IPS-15b (cell line): ENCODE measurements around the gene BTF3.
"Not testable (repeated sequence)": the region's sequence is repeated elsewhere in the genome, so short reads cannot be mapped to it uniquely, and the experiment has no call there.

Experiments used
- H3K27me3 ChIP-seq: one replicate; pipeline ENCODE4 v1.6.1; 2013; ENCODE audit warnings: low read length; ENCODE audit not compliant: control insufficient read depth, insufficient read depth
- H3K36me3 ChIP-seq: one replicate; pipeline ENCODE4 v1.6.1; 2013; ENCODE audit warnings: low read length; ENCODE audit not compliant: control insufficient read depth, insufficient read depth
- H3K4me1 ChIP-seq: one replicate; pipeline ENCODE4 v1.6.1; 2013; ENCODE audit warnings: mild to moderate bottlenecking, low read length; ENCODE audit not compliant: control insufficient read depth, insufficient read depth
- H3K4me3 ChIP-seq: one replicate; pipeline ENCODE4 v1.5.1; 2013; ENCODE audit warnings: low read depth, low read length
- H3K9ac ChIP-seq: one replicate; pipeline ENCODE4 v1.6.1; 2013; ENCODE audit warnings: low read depth, mild to moderate bottlenecking, low read length
- H3K9me3 ChIP-seq: one replicate; pipeline ENCODE4 v1.6.1; 2013; ENCODE audit warnings: mild to moderate bottlenecking, low read length; ENCODE audit not compliant: control insufficient read depth, insufficient read depth

Gene BTF3

GRCh38 chr5:73506459-73506955 is 8.3 kb downstream of the BTF3 start:
- Histone ChIP-seq H3K4me3 (no peak overlapping the region), H3K27me3 (no peaks in the 10 kb centered on the region), H3K9me3 (no peaks in the 10 kb centered on the region), H3K9ac (no peak overlapping the region), H3K4me1 (no peaks in the 10 kb centered on the region), H3K36me3 (peaks cover 12% of the 10 kb centered on the region)

GRCh38 chr5:73507062-73507461 is 8.8 kb downstream of the BTF3 start:
- no peak overlapping the region for H3K9ac ChIP-seq
- H3K9me3 ChIP-seq: no peaks in the 10 kb centered on the region
- H3K4me1 ChIP-seq: no peaks in the 10 kb centered on the region
- peaks cover 11% of the 10 kb centered on the region for H3K36me3 ChIP-seq
- no peak overlapping the region for H3K4me3 ChIP-seq
- H3K27me3 ChIP-seq: no peaks in the 10 kb centered on the region

GRCh38 chr5:73508521-73508920 is 10.3 kb downstream of the BTF3 start:
- not testable (repeated sequence) for H3K4me3 ChIP-seq, H3K4me1 ChIP-seq, H3K9me3 ChIP-seq, H3K36me3 ChIP-seq, H3K9ac ChIP-seq, H3K27me3 ChIP-seq

GRCh38 chr5:73513996-73514395 is 15.8 kb downstream of the BTF3 start:
- Histone ChIP-seq H3K9ac (no peak overlapping the region), H3K27me3 (peaks cover 4% of the 10 kb centered on the region), H3K4me3 (no peak overlapping the region), H3K9me3 (no peaks in the 10 kb centered on the region), H3K4me1 (no peaks in the 10 kb centered on the region), H3K36me3 (peaks cover 3% of the 10 kb centered on the region)

- Histone ChIP-seq H3K27me3 (peaks cover 4% of the 10 kb centered on the region), H3K4me3 (no peak overlapping the region), H3K36me3 (peaks cover 3% of the 10 kb centered on the region), H3K9ac (no peak overlapping the region), H3K9me3 (no peaks in the 10 kb centered on the region), H3K4me1 (no peaks in the 10 kb centered on the region)
Observed at GRCh38 chr5:73514418-73514817, 16.2 kb downstream of the BTF3 start.

- Histone ChIP-seq H3K4me1 (no peaks in the 10 kb centered on the region), H3K27me3 (peaks cover 4% of the 10 kb centered on the region), H3K4me3 (no peak overlapping the region), H3K9ac (no peak overlapping the region), H3K36me3 (peaks cover 3% of the 10 kb centered on the region), H3K9me3 (no peaks in the 10 kb centered on the region)
Observed at GRCh38 chr5:73515232-73515631, 17.0 kb downstream of the BTF3 start.

GRCh38 chr5:73519531-73520283 is 21.5 kb downstream of the BTF3 start:
- Histone ChIP-seq H3K36me3 (no peaks in the 10 kb centered on the region), H3K4me3 (no peak overlapping the region), H3K4me1 (no peaks in the 10 kb centered on the region), H3K27me3 (no peaks in the 10 kb centered on the region), H3K9ac (no peak overlapping the region), H3K9me3 (no peaks in the 10 kb centered on the region)

- Histone ChIP-seq H3K9ac (no peak overlapping the region), H3K27me3 (no peaks in the 10 kb centered on the region), H3K4me1 (no peaks in the 10 kb centered on the region), H3K36me3 (no peaks in the 10 kb centered on the region), H3K9me3 (no peaks in the 10 kb centered on the region), H3K4me3 (no peak overlapping the region)
Observed at GRCh38 chr5:73522989-73523388, 24.7 kb downstream of the BTF3 start.

GRCh38 chr5:73523861-73524260 is 25.6 kb downstream of the BTF3 start:
- Histone ChIP-seq H3K9me3 (no peaks in the 10 kb centered on the region), H3K27me3 (no peaks in the 10 kb centered on the region), H3K4me3 (no peak overlapping the region), H3K36me3 (no peaks in the 10 kb centered on the region), H3K9ac (no peak overlapping the region), H3K4me1 (peaks cover 3% of the 10 kb centered on the region)

GRCh38 chr5:73525606-73526203 is 27.5 kb downstream of the BTF3 start:
- peaks cover 8% of the 10 kb centered on the region for H3K4me1 ChIP-seq
- H3K27me3 ChIP-seq: no peaks in the 10 kb centered on the region

GRCh38 chr5:73528248-73528647 is 30.0 kb downstream of the BTF3 start:
- Histone ChIP-seq H3K36me3 (no peaks in the 10 kb centered on the region), H3K9ac (no peak overlapping the region), H3K4me1 (peaks cover 8% of the 10 kb centered on the region), H3K27me3 (no peaks in the 10 kb centered on the region), H3K9me3 (no peaks in the 10 kb centered on the region), H3K4me3 (no peak overlapping the region)

More at GRCh38 chr5:73525606-73526203, 27.5 kb downstream of the BTF3 start:
- Histone ChIP-seq H3K4me3 (no peak overlapping the region), H3K9me3 (no peaks in the 10 kb centered on the region), H3K36me3 (no peaks in the 10 kb centered on the region), H3K9ac (no peak overlapping the region)

GRCh38 chr5:73529081-73529480 is 30.8 kb downstream of the BTF3 start:
- Histone ChIP-seq H3K9me3 (no peaks in the 10 kb centered on the region), H3K36me3 (no peaks in the 10 kb centered on the region), H3K4me1 (peaks cover 8% of the 10 kb centered on the region), H3K9ac (no peak overlapping the region), H3K27me3 (no peaks in the 10 kb centered on the region), H3K4me3 (no peak overlapping the region)
